ENCODE data around the gene TRABD2B.

Gene TRABD2B

DNA sequence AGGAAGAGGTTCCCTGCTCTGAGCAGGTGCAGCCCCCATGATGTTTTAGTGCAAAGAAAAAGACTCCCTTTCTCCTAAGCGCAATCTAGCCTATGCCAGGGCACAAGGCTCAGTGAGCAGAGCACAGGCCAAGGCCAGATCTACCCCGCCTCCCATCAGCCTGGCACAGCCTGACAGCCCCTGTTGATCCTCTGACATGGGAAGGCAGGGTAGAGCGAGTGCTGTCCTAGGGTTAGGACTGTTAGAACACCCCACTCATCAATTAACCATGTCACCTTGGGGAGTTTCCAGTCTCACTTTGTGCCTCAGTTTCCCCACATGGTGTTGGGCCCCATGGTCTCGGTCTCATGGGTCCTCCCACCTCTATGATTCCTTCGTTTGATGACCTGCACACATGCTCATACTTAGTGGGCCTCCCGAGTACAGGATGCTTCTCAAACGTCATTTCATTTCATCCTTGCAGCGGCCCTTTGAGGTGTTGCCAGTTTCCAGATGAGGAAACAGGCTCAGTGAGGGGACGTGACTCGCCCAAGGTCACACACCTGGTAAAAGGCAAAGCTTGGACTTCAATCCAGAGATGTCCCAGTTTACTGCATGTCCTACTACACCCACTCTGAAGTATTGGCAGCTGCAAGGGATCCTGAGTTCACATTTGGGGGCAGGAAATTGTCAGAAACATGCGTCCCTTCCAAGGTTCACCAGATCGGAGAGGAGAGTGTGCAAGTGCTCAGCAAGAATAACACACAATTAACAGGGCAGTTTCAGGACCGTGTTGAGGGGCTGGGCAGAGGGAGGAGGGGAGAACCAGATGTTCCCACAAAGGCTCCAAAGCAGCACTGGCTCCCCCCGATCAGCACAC is 213.3 kb downstream of the TRABD2B start:
- Histone ChIP-seq H3K4me3 (ENCODE audit: insufficient read depth, low read length, poor library complexity, severe bottlenecking) (no peak overlapping the region), H4K20me1 (ENCODE audit: low read depth, low read length) (no peaks in the 10 kb centered on the region), H3F3A (ENCODE audit: insufficient read depth) (no peaks in the 10 kb centered on the region), H3K79me2 (ENCODE audit: insufficient read depth, low read length) (no peaks in the 10 kb centered on the region), H2AFZ (ENCODE audit: low read depth, low read length, severe bottlenecking) (no peak overlapping the region), H3K27ac (ENCODE audit: low read depth, low read length) (no peak overlapping the region), H3K36me3 (ENCODE audit: low read length) (no peaks in the 10 kb centered on the region), H3K9ac (ENCODE audit: low read length) (no peak overlapping the region), H3K4me2 (ENCODE audit: low read depth, low read length, poor library complexity, severe bottlenecking) (no peak overlapping the region), H3K9me2 (replicated peaks; ENCODE audit: insufficient read depth, low read length) (no peaks in the 10 kb centered on the region), H3K9me3 (ENCODE audit: insufficient read depth, low read length) (no peaks in the 10 kb centered on the region), H3K27me3 (ENCODE audit: low read length) (no peaks in the 10 kb centered on the region)
- no peak for TF ChIP-seq EZH2phosphoT487 (conservative IDR thresholded peaks at IDR 0.05; ENCODE audit: low read length)
- TF ChIP-seq, protein P1, sequence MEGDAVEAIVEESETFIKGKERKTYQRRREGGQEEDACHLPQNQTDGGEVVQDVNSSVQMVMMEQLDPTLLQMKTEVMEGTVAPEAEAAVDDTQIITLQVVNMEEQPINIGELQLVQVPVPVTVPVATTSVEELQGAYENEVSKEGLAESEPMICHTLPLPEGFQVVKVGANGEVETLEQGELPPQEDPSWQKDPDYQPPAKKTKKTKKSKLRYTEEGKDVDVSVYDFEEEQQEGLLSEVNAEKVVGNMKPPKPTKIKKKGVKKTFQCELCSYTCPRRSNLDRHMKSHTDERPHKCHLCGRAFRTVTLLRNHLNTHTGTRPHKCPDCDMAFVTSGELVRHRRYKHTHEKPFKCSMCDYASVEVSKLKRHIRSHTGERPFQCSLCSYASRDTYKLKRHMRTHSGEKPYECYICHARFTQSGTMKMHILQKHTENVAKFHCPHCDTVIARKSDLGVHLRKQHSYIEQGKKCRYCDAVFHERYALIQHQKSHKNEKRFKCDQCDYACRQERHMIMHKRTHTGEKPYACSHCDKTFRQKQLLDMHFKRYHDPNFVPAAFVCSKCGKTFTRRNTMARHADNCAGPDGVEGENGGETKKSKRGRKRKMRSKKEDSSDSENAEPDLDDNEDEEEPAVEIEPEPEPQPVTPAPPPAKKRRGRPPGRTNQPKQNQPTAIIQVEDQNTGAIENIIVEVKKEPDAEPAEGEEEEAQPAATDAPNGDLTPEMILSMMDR (IDR thresholded peaks at IDR 0.05; ENCODE audit: insufficient read depth, low read length, poor library complexity, severe bottlenecking): no peak

DNA sequence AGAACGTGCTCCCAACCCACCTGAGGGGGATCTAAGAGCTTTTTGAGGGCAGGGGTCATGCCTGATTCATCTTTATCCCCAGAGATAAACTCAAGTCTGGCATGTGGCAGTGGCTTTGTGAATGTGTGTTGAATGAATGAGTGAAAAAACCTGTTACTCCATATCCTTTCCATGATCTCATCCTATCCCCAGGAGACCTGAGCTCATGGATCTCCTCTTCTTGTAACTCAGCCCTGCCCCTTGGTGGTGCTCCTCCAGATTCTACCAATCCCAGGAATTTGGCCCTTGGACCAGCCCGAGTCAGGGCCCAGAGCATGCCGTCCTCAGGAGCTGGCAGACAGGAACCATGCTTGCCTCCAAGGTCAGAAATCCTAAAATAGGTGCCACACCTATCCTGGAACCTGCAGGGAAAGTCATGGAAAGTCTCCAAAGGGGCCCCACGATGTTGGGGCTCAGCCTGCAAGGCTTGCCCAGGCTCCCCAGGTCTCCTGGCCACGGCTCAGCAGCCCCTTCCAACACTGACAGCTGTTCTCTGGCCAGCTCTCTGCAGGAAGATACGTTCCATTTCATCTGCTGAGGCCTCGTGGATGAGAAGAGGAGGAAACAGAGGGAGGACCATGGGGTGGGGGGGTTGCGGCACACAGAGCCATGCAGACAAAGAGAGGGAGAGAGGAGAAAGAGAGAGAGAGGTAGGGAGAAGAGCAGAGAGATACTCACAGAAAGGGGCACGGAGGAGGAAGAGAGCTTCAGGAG is 214.6 kb downstream of the TRABD2B start:
- no peaks in the 10 kb centered on the region for H4K20me1 ChIP-seq (ENCODE audit: low read depth, low read length)
- no peak overlapping the region for H3K9ac ChIP-seq (ENCODE audit: low read length)
- no peak for TF ChIP-seq EZH2phosphoT487 (conservative IDR thresholded peaks at IDR 0.05; ENCODE audit: low read length)
- TF ChIP-seq, protein P1 (IDR thresholded peaks at IDR 0.05; ENCODE audit: insufficient read depth, low read length, poor library complexity, severe bottlenecking): no peak
- no peak overlapping the region for H2AFZ ChIP-seq (ENCODE audit: low read depth, low read length, severe bottlenecking)
- H3F3A ChIP-seq (ENCODE audit: insufficient read depth): no peaks in the 10 kb centered on the region
- no peaks in the 10 kb centered on the region for H3K9me3 ChIP-seq (ENCODE audit: insufficient read depth, low read length)
- no peak overlapping the region for H3K27ac ChIP-seq (ENCODE audit: low read depth, low read length)
- no peaks in the 10 kb centered on the region for H3K27me3 ChIP-seq (ENCODE audit: low read length)
- H3K4me2 ChIP-seq (ENCODE audit: low read depth, low read length, poor library complexity, severe bottlenecking): no peak overlapping the region
- H3K36me3 ChIP-seq (ENCODE audit: low read length): no peaks in the 10 kb centered on the region
- no peaks in the 10 kb centered on the region for H3K79me2 ChIP-seq (ENCODE audit: insufficient read depth, low read length)
- no peak overlapping the region for H3K4me3 ChIP-seq (ENCODE audit: insufficient read depth, low read length, poor library complexity, severe bottlenecking)
- H3K9me2 ChIP-seq (replicated peaks; ENCODE audit: insufficient read depth, low read length): no peaks in the 10 kb centered on the region

DNA sequence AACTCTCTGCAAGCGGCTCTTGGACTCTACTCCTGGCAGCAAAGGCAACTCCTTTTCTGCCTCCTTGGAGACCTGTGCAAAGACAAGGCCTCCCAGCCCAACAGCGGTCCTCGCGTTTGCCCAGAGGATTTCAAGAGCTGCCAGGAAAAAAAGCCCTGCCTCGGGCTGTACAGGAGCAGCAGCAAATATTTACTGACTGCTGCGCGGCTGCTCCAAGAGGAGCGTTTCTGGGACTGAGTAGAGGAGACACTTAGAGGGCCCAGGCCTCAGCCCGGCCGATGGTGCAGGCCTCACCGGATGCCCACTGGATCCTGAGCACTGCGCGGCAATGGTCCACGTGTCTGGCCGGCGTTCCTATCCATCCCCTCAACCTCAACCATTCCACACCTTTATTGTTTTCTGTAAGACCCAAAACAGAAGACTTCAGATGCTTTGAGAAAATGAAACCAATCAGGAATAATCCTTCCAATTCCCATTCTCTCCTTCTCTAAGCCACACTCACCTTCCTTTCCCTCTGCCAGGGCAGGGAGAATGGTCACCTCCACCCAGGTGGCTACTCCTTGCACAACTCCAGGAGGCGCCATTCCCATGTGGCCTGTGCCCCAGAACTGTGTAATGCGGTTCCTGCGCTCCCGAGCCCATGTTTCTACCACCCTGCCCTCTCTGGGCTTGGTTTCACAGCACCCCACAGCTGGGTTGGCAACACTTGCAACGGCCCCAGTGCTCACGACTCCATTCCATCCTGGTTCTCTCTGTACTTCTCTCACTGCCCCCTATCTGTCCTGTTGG is 215.8 kb downstream of the TRABD2B start:
- Histone ChIP-seq H3K79me2 (ENCODE audit: insufficient read depth, low read length) (no peaks in the 10 kb centered on the region), H4K20me1 (ENCODE audit: low read depth, low read length) (no peaks in the 10 kb centered on the region), H3K27me3 (ENCODE audit: low read length) (no peaks in the 10 kb centered on the region), H3K36me3 (ENCODE audit: low read length) (no peaks in the 10 kb centered on the region), H3K9me3 (ENCODE audit: insufficient read depth, low read length) (no peaks in the 10 kb centered on the region), H3K27ac (ENCODE audit: low read depth, low read length) (no peak overlapping the region), H3K4me2 (ENCODE audit: low read depth, low read length, poor library complexity, severe bottlenecking) (no peak overlapping the region), H3F3A (ENCODE audit: insufficient read depth) (no peaks in the 10 kb centered on the region), H3K9me2 (replicated peaks; ENCODE audit: insufficient read depth, low read length) (no peaks in the 10 kb centered on the region), H2AFZ (ENCODE audit: low read depth, low read length, severe bottlenecking) (no peak overlapping the region), H3K4me3 (ENCODE audit: insufficient read depth, low read length, poor library complexity, severe bottlenecking) (no peak overlapping the region), H3K9ac (ENCODE audit: low read length) (no peak overlapping the region)
- TF ChIP-seq, protein P1 (IDR thresholded peaks at IDR 0.05; ENCODE audit: insufficient read depth, low read length, poor library complexity, severe bottlenecking): no peak
- TF ChIP-seq EZH2phosphoT487 (conservative IDR thresholded peaks at IDR 0.05; ENCODE audit: low read length): no peak
